ENCODE data around the gene GRB2.
A peak's percentile ranks its signal among the peaks of the same experiment; 100 is the strongest.

The GRB2 gene

DNA sequence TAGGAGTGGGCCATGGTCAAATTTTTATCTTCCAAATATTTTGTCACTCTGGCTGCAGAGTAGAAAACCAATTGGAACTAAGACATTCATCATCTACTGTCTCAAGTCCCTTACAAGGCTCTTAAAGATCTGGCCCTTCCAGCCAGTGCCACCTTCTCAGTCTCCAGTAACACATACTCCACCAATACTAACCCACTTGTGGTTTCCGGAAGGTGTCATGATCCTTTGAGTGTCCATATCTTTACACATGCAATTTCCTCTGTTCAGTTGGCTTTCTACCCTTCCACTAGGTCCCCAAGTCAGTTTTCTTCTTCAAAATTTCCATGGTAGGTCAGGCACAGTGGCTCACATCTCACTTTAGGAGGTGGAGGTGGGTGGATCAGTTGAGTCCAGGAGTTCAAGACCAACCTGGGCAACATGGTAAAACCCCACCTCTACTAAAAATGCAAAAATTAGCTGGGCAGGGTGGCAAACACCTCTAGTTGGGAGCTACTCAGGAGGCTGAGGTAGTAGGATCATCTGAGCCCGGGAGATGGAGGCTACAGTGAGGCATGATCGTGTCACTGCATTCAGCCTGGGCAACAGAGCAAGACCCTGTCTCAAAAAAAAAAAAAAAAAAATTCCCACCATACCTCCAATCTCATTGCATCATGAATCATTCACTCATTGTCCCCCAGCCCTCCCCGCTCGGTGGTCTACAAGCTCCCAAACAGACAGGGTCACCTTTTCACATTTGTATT is 6.0 kb upstream of the GRB2 start:
- TF ChIP-seq CTCF (IDR thresholded peaks at IDR 0.05; ENCODE audit: control insufficient read depth, extremely low read depth, insufficient read depth) = no peak
- no peak overlapping the region for H3K4me3 ChIP-seq (ENCODE audit: low read depth, low read length)
- no peak for DNase-seq (ENCODE audit: low read depth)

GRCh38 chr17:75410141-75410540 is 4.7 kb upstream of the GRB2 start:
- H3K4me3 ChIP-seq (ENCODE audit: low read depth, low read length) = no peak overlapping the region
- TF ChIP-seq CTCF (IDR thresholded peaks at IDR 0.05; ENCODE audit: control insufficient read depth, extremely low read depth, insufficient read depth) = no peak
- DNase-seq (ENCODE audit: low read depth) = no peak

DNA sequence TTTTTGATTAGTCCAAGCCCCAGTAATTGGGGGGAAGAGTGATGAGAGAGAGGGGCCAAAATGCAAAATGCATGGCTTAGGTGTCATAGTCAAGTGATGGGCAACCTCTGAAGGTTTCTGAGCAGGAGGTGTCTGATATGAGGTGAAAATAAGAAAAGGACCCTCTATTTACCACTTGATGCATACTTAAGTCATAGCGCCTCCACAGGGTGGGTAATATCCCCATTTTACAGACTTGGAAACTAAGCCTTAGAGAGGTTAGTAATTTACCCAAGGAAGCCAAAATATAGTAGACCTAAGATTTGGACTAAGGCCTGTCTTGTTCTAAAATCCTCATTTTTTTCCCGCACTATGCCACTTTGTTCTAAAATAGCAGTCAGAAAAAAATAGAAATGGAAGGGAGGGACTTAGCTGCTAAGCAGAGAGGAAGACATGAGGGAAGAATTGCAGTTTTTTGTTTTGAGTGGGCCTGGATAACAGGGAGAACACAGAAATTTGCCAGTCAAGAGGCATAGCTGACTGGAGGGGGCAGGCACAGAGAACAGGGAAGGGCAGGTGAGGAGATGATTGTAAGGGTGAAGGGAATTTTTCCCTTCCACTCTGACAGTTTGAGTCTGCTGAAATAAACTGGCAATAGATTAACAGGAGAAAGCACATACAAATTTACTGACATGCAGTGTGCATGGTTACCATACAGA is 2.3 kb upstream of the GRB2 start:
- DNase-seq (ENCODE audit: low read depth) = no peak
- no peak overlapping the region for H3K4me3 ChIP-seq (ENCODE audit: low read depth, low read length)
- no peak for TF ChIP-seq CTCF (IDR thresholded peaks at IDR 0.05; ENCODE audit: control insufficient read depth, extremely low read depth, insufficient read depth)

DNA sequence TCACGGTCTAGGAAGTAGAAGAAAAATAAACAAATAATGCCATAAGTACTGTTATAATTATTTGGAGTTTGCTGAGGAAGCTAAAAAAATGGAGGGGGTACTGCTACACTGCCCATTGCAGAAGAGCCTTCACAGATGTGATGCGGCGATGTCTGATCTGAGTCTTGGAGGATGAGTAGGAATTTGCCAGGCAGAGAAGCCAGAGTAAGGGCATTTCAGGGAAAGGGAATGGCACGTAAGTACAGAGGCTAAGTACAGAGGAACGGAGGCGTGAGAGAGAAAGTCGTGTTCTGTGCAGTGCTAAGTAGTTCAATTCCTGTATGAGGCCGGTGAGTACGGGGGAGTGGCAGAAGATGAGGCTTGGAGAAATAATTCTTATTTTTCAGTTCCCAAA is 741 bp upstream of the GRB2 start:
- TF ChIP-seq CTCF (IDR thresholded peaks at IDR 0.05; ENCODE audit: control insufficient read depth, extremely low read depth, insufficient read depth) = no peak
- DNase-seq (ENCODE audit: low read depth) = no peak
- H3K4me3 ChIP-seq (ENCODE audit: low read depth, low read length) = peak overlapping the region; percentile 96

DNA sequence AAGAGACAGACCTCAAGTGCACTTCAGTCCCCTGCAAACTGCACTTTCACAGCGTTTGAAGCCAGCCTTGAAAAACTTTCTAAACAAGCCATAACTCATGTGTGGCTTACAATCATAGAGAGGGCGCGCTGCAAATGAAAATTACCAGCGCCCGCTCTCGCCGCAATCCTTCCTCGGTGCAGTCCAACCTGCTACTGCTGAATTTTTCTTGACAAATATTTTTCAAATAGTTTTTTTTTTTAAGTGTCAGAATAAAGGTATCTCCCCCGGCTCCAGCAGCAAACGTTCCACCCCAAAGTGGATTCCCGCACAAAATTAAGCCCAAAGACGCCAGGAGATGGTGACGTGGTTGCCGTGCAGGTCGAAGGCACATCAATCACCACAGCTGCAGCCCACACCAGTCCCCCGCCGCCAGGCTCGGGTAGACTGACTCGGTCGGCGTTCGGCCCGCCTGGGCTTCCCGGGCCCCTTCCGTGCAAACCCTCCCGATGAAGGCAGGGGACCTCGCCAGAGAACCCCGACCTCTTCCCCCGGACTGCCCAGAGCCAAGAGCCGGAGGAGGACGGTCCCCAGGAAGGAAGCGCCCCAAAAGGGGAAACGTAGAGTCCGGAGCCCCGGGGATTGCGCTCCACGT is 630 bp downstream of the GRB2 start:
- no peak for TF ChIP-seq CTCF (IDR thresholded peaks at IDR 0.05; ENCODE audit: control insufficient read depth, extremely low read depth, insufficient read depth)
- DNase-seq (ENCODE audit: low read depth) = no peak
- H3K4me3 ChIP-seq (ENCODE audit: low read depth, low read length) = peak overlapping the region; percentile 96

- peak overlapping the region; percentile 96 for H3K4me3 ChIP-seq (ENCODE audit: low read depth, low read length)
- DNase-seq (ENCODE audit: low read depth) = peak; percentile 49
- peak; percentile 82 for TF ChIP-seq CTCF (IDR thresholded peaks at IDR 0.05; ENCODE audit: control insufficient read depth, extremely low read depth, insufficient read depth)
Measured at GRCh38 chr17:75404223-75404730, 1.2 kb downstream of the GRB2 start.
